Bronchial epithelial cell (primary cell): ENCODE data around the gene TLCD3B. TPM values are rescaled to one million over a fixed set of nuclear protein-coding genes. Genes with fewer than 3 reads are reported as not detected.

Source experiments
- DNase-seq: peaks from one replicate; pipeline ENCODE4 v3.0.0-alpha.2; 2010; ENCODE audit warnings: low read depth
- FAIRE-seq: peaks from 2 replicates; lab custom pipeline; 2011; peaks lifted over from hg19 to GRCh38; lab: Jason Lieb, UNC
- H3K27me3 ChIP-seq: 2 replicates; pipeline ENCODE4 v1.5.1; 2011; ENCODE audit warnings: low read length; ENCODE audit not compliant: control insufficient read depth, insufficient read depth
- H3K36me3 ChIP-seq: 2 replicates; pipeline ENCODE4 v1.5.1; 2011; ENCODE audit warnings: low read length; ENCODE audit not compliant: control insufficient read depth, insufficient read depth
- H3K4me3 ChIP-seq: 2 replicates; pipeline ENCODE4 v1.5.1; 2011; ENCODE audit warnings: mild to moderate bottlenecking, low read depth, low read length, control low read depth
- CTCF ChIP-seq: IDR thresholded peaks from 2 replicates; pipeline ENCODE4 v1.5.1; 2011; ENCODE audit warnings: mild to moderate bottlenecking, moderate library complexity, low read length, control low read depth, inconsistent platforms; ENCODE audit not compliant: insufficient read depth, severe bottlenecking
- total RNA-seq: library from RNA; depleted of rRNA; stranded (reverse); fragments of >200 nt; gene quantifications from 2 replicates; pipeline ENCODE4 v1.2.1, GENCODE V29; 2014

TLCD3B gene
- total RNA-seq, 1 donor from 2014 or later = not detected

- Histone ChIP-seq H3K36me3 (peaks cover 13% of the 10 kb centered on the region), H3K4me3 (no peak overlapping the region), H3K27me3 (no peaks in the 10 kb centered on the region)
- FAIRE-seq = no peak
- TF ChIP-seq CTCF = no peak
- DNase-seq = no peak
Measured at GRCh38 chr16:29993191-29993902, 37.7 kb downstream of the TLCD3B start.

- peaks cover 17% of the 10 kb centered on the region for H3K36me3 ChIP-seq
- TF ChIP-seq CTCF = no peak
- no peaks in the 10 kb centered on the region for H3K27me3 ChIP-seq
- no peak overlapping the region for H3K4me3 ChIP-seq
- FAIRE-seq = no peak
- DNase-seq = no peak
Measured at GRCh38 chr16:29992344-29992967, 38.6 kb downstream of the TLCD3B start.

- Histone ChIP-seq H3K36me3 (peaks cover 21% of the 10 kb centered on the region), H3K27me3 (no peaks in the 10 kb centered on the region), H3K4me3 (no peak overlapping the region)
- no peak for TF ChIP-seq CTCF
- no peak for DNase-seq
- no peak for FAIRE-seq
Measured at GRCh38 chr16:29991571-29991904, 39.5 kb downstream of the TLCD3B start.

GRCh38 chr16:29990883-29991570 lies 40.0 kb downstream of the TLCD3B start:
- H3K4me3 ChIP-seq = no peak overlapping the region
- no peak for DNase-seq
- no peak for FAIRE-seq
- H3K36me3 ChIP-seq = peaks cover 25% of the 10 kb centered on the region
- no peak for TF ChIP-seq CTCF
- no peaks in the 10 kb centered on the region for H3K27me3 ChIP-seq

- H3K27me3 ChIP-seq = no peaks in the 10 kb centered on the region
- no peak overlapping the region for H3K4me3 ChIP-seq
- no peak for TF ChIP-seq CTCF
- no peak for FAIRE-seq
- H3K36me3 ChIP-seq = peaks cover 31% of the 10 kb centered on the region
- DNase-seq = no peak
Measured at GRCh38 chr16:29990034-29990433, 41.0 kb downstream of the TLCD3B start.
